GM12875 (cell line): Measurements from ENCODE around the gene PAGR1.
A peak's percentile ranks its signal among the peaks of the same experiment; 100 is the strongest.

ENCODE experiments used
- H3K4me3 ChIP-seq: one replicate; pipeline ENCODE4 v1.5.1; 2011; ENCODE audit warnings: low read depth, low read length, control low read depth
- TF ChIP-seq, protein P1 (sequence below): IDR thresholded peaks from 2 replicates; pipeline ENCODE4 v1.5.1; 2011; ENCODE audit warnings: low read depth, mild to moderate bottlenecking, control low read depth, inconsistent platforms, low read length, moderate library complexity, borderline replicate concordance; ENCODE audit not compliant: insufficient read depth

Gene PAGR1

DNA sequence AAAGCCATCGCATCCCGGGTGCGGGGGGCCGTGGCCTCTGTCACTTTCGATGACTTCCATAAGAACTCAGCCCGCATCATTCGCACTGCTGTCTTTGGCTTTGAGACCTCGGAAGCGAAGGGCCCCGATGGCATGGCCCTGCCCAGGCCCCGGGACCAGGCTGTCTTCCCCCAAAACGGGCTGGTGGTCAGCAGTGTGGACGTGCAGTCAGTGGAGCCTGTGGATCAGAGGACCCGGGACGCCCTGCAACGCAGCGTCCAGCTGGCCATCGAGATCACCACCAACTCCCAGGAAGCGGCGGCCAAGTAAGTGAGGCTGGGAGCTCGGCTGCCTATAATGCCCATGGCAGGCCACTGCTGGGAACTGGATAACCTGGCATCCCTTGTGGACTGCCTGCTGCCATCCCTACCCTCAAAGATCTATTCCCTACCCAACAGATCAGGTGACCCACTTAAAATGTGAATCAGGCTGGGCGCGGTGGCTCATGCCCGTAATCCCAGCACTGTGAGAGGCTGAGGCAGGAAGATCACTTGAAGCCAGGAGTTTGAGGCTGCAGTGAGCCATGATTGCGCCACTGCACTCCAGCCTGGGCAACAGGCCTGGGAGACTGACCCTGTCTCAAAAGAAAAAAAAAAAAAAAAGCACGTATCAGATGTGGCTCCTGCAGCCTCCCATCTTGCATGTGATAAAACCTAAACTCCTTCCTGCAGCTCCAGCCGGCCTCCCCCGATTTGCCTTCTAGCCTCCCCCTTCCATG lies 28.8 kb downstream of the PAGR1 start:
- TF ChIP-seq, protein P1, sequence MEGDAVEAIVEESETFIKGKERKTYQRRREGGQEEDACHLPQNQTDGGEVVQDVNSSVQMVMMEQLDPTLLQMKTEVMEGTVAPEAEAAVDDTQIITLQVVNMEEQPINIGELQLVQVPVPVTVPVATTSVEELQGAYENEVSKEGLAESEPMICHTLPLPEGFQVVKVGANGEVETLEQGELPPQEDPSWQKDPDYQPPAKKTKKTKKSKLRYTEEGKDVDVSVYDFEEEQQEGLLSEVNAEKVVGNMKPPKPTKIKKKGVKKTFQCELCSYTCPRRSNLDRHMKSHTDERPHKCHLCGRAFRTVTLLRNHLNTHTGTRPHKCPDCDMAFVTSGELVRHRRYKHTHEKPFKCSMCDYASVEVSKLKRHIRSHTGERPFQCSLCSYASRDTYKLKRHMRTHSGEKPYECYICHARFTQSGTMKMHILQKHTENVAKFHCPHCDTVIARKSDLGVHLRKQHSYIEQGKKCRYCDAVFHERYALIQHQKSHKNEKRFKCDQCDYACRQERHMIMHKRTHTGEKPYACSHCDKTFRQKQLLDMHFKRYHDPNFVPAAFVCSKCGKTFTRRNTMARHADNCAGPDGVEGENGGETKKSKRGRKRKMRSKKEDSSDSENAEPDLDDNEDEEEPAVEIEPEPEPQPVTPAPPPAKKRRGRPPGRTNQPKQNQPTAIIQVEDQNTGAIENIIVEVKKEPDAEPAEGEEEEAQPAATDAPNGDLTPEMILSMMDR = no peak
- H3K4me3 ChIP-seq = no peak overlapping the region

DNA sequence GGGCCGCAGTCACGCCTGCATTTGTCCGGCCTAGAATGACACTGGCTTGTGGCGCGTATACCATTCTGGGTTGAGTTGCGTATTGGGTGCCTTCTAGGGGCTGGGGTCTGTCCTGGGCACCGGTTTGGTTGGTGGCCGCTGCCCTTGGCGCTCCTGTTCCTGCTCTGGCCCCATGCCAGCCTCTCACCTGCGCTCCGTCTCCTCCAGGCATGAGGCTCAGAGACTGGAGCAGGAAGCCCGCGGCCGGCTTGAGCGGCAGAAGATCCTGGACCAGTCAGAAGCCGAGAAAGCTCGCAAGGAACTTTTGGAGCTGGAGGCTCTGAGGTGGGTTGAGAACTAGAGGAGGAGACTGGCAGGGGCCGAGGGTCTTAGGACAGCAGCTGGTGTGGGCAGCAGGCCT lies 29.7 kb downstream of the PAGR1 start:
- H3K4me3 ChIP-seq = no peak overlapping the region
- TF ChIP-seq, protein P1 = no peak

DNA sequence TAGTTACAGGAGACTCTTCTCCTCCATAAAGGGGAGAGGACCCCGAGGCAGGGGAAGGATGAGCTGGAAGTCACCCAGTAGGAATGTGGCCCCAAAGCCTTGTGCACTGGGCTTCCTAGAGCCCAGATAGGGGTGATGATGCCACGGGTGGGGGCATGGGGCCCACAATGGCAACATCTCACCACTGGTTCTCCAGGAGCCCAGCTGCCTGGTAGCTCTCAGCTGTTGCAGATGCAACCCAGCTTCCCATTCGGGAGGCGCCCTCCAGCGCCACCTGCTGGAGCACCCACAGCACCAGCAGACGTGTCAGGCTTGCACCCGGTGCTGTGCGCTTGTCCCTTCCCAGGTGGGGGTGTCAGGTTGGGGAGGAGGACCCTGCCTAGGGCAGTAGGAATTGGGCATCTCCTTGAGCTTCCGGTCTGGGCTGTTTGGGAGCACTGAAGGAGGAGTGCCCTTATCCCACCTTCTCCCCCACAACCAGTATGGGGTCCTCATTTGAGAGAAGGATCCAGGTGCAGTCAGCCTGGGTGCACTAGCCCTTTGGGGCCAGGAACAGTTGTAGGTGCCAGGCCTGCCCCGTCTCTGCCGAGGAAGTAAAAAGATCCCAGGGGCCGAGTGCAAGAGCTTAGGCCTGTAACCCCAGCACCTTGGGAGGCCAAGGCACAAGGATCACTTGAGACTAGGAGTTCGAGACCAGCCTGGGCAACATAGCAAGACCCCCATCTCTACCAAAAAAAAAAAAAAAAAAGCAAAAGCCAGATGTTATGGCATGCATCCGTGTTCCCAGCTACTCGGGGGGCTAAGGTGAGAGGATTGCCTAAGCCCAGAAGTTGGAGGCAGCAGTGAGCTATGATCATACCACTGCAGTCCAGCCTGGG lies 32.7 kb downstream of the PAGR1 start:
- TF ChIP-seq, protein P1 = peak; percentile 99
- H3K4me3 ChIP-seq = no peak overlapping the region

DNA sequence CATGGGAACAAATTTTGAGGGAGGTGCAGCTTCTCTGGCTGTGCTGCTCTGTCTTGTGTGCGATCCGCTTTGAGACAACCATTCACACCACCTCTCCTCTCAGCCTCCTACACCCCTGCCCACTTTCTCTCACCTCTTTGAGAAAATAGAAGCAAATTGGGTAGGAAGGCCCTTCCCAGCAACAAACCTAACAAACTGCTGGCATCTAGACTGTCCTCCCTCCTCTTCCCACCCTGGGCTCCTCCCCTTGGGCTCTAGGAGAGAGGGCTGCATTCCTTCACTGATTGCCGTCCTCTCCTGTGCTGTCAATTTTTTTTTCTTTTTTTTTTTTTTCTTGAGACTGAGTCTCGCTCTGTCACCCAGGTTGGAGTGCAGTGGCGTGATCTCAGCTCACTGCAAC lies 33.6 kb downstream of the PAGR1 start:
- no peak overlapping the region for H3K4me3 ChIP-seq
- TF ChIP-seq, protein P1 = no peak

DNA sequence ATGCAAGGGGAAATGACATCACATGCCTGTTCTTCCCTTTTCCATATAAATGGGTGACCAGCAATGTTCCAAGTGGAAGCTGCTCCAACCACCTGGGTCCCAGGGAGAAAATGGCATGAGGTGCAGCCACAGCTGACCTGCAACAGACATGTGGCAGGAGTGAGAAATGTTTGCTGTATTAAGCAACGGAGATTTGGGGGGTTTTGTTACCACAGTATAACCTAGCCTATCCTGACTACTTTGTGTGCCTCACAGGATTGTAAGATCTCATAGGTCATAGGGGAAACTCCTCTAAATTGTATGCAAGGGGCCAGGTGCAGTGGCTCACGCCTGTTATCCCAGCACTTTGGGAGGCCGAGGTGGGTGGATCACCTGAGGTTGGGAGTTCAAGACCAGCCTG lies 35.0 kb downstream of the PAGR1 start:
- TF ChIP-seq, protein P1 = no peak
- no peak overlapping the region for H3K4me3 ChIP-seq

DNA sequence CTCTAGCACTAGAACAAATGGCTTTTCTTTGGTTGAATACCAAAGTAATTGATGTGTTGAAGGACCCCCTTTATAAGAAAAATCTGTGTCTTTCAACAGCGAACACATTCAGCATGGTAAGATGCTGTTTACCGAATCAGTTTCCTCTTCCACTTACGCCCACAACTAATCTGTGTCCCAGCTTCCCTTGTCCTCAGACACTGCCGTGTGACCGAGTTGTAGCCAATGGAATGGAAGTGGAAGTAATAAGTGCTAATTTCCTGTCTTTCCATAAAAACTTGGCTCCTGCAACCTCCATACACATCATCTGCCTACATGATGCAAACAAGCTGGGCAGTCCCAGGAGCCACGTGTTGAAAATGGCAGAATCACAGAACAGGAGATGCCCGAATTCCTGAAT lies 36.7 kb downstream of the PAGR1 start:
- TF ChIP-seq, protein P1 = no peak

More for the DNA sequence above, 36.7 kb downstream of the PAGR1 start:
- H3K4me3 ChIP-seq = no peak overlapping the region
